ENCODE data around the gene FBF1. TPM values are rescaled to one million over a fixed set of nuclear protein-coding genes. Genes with fewer than 3 reads are reported as not detected.

FBF1 gene
- total RNA-seq, 2 donors from 2014 or later = 25.9 to 39.1 TPM

- no peaks in the 10 kb centered on the region for H3K27me3 ChIP-seq (ENCODE audit: control insufficient read depth, insufficient read depth, low read length, poor library complexity, severe bottlenecking)
- TF ChIP-seq CTCF (conservative IDR thresholded peaks at IDR 0.05) = no peak
- 95 to 98% methylated on average over 6 of the region's 6 CpGs for WGBS, 2 experiments (ENCODE audit: insufficient coverage in 1 of 2, insufficient read length in 1 of 2)
- no peak overlapping the region for H3K4me3 Mint-ChIP-seq
- H3K4me1 Mint-ChIP-seq = peaks cover 5% of the 10 kb centered on the region
- H3K9me3 Mint-ChIP-seq = no peaks in the 10 kb centered on the region
- no peak overlapping the region for H3K9ac ChIP-seq (ENCODE audit: extremely low read depth, low read length, poor library complexity, severe bottlenecking)
- peaks cover 28% of the 10 kb centered on the region for H3K36me3 Mint-ChIP-seq (ENCODE audit: low read depth)
- H3K9me3 ChIP-seq (ENCODE audit: control insufficient read depth, low read length) = no peaks in the 10 kb centered on the region
- H3K4me3 ChIP-seq (ENCODE audit: low read length) = no peak overlapping the region
- H3K36me3 ChIP-seq (ENCODE audit: control insufficient read depth, insufficient read depth, low read length) = peaks cover 43% of the 10 kb centered on the region
- no peak overlapping the region for H3K27ac ChIP-seq (ENCODE audit: low read depth, low read length)
- no peak for DNase-seq
- no peak overlapping the region for H3K27ac Mint-ChIP-seq
- no peaks in the 10 kb centered on the region for H3K27me3 Mint-ChIP-seq (ENCODE audit: insufficient read depth)
- peaks cover under 1% of the 10 kb centered on the region for H3K4me1 ChIP-seq (ENCODE audit: control insufficient read depth, insufficient read depth, low read length)
These were observed 38.4 kb downstream of the FBF1 start for GRCh38 chr17:75902406-75902805.

GRCh38 chr17:75901727-75902126 lies 39.1 kb downstream of the FBF1 start:
- TF ChIP-seq CTCF (conservative IDR thresholded peaks at IDR 0.05) = no peak
- H3K27me3 Mint-ChIP-seq (ENCODE audit: insufficient read depth) = no peaks in the 10 kb centered on the region
- WGBS, 2 experiments (ENCODE audit: insufficient coverage in 1 of 2, insufficient read length in 1 of 2) = 92 to 97% methylated on average over 12 to 18 of the region's 18 CpGs
- peaks cover 28% of the 10 kb centered on the region for H3K36me3 Mint-ChIP-seq (ENCODE audit: low read depth)
- H3K27ac Mint-ChIP-seq = no peak overlapping the region
- H3K4me3 Mint-ChIP-seq = no peak overlapping the region
- peaks cover 7% of the 10 kb centered on the region for H3K4me1 Mint-ChIP-seq
- H3K9ac ChIP-seq (ENCODE audit: extremely low read depth, low read length, poor library complexity, severe bottlenecking) = no peak overlapping the region
- H3K36me3 ChIP-seq (ENCODE audit: control insufficient read depth, insufficient read depth, low read length) = peaks cover 43% of the 10 kb centered on the region
- no peak overlapping the region for H3K4me3 ChIP-seq (ENCODE audit: low read length)
- no peak overlapping the region for H3K27ac ChIP-seq (ENCODE audit: low read depth, low read length)
- no peaks in the 10 kb centered on the region for H3K9me3 Mint-ChIP-seq
- no peak for DNase-seq
- H3K4me1 ChIP-seq (ENCODE audit: control insufficient read depth, insufficient read depth, low read length) = peaks cover 5% of the 10 kb centered on the region
- H3K27me3 ChIP-seq (ENCODE audit: control insufficient read depth, insufficient read depth, low read length, poor library complexity, severe bottlenecking) = no peaks in the 10 kb centered on the region
- no peaks in the 10 kb centered on the region for H3K9me3 ChIP-seq (ENCODE audit: control insufficient read depth, low read length)

GRCh38 chr17:75900691-75901533 lies 39.9 kb downstream of the FBF1 start:
- Mint-ChIP-seq H3K9me3 (no peaks in the 10 kb centered on the region), H3K27me3 (ENCODE audit: insufficient read depth) (no peaks in the 10 kb centered on the region), H3K27ac (no peak overlapping the region), H3K4me3 (no peak overlapping the region), H3K4me1 (peaks cover 7% of the 10 kb centered on the region), H3K36me3 (ENCODE audit: low read depth) (peaks cover 28% of the 10 kb centered on the region)
- no peak for DNase-seq
- Histone ChIP-seq H3K27me3 (ENCODE audit: control insufficient read depth, insufficient read depth, low read length, poor library complexity, severe bottlenecking) (no peaks in the 10 kb centered on the region), H3K9ac (ENCODE audit: extremely low read depth, low read length, poor library complexity, severe bottlenecking) (no peak overlapping the region), H3K36me3 (ENCODE audit: control insufficient read depth, insufficient read depth, low read length) (peaks cover 43% of the 10 kb centered on the region), H3K27ac (ENCODE audit: low read depth, low read length) (no peak overlapping the region), H3K4me3 (ENCODE audit: low read length) (no peak overlapping the region), H3K4me1 (ENCODE audit: control insufficient read depth, insufficient read depth, low read length) (peaks cover 5% of the 10 kb centered on the region), H3K9me3 (ENCODE audit: control insufficient read depth, low read length) (no peaks in the 10 kb centered on the region)
- WGBS, 2 experiments (ENCODE audit: insufficient coverage in 1 of 2, insufficient read length in 1 of 2) = 95 to 99% methylated on average over 6 to 13 of the region's 13 CpGs
- TF ChIP-seq CTCF (conservative IDR thresholded peaks at IDR 0.05) = no peak

All from endodermal cell (in vitro differentiated cells).